ENCODE measurements around the gene ARMH1. TPM values are rescaled to one million over a fixed set of nuclear protein-coding genes. Genes with fewer than 3 reads are reported as not detected.

The ARMH1 gene
- total RNA-seq, 1 experiment from 2014 or later: not detected

GRCh38 chr1:44644806-44645205 is 29.7 kb upstream of the ARMH1 start:
- DNase-seq (ENCODE audit: low spot score): no peak

GRCh38 chr1:44645476-44646244 is 28.9 kb upstream of the ARMH1 start:
- peak; percentile 47 for DNase-seq (ENCODE audit: low spot score)

- peak; percentile 71 for DNase-seq (ENCODE audit: low spot score)
These were observed 28.0 kb upstream of the ARMH1 start for GRCh38 chr1:44646261-44647110.

- DNase-seq (ENCODE audit: low spot score): no peak
These were observed 26.6 kb upstream of the ARMH1 start for GRCh38 chr1:44647896-44648295.

- no peak for DNase-seq (ENCODE audit: low spot score)
These were observed 25.8 kb upstream of the ARMH1 start for GRCh38 chr1:44648529-44649250.

- DNase-seq (ENCODE audit: low spot score): no peak
These were observed 24.7 kb upstream of the ARMH1 start for GRCh38 chr1:44649788-44650158.

GRCh38 chr1:44650159-44650831 is 24.2 kb upstream of the ARMH1 start:
- no peak for DNase-seq (ENCODE audit: low spot score)

- DNase-seq (ENCODE audit: low spot score): no peak
These were observed 23.4 kb upstream of the ARMH1 start for GRCh38 chr1:44651069-44651468.

- peak; percentile 36 for DNase-seq (ENCODE audit: low spot score)
These were observed 21.9 kb upstream of the ARMH1 start for GRCh38 chr1:44652445-44653106.

- DNase-seq (ENCODE audit: low spot score): no peak
These were observed 21.2 kb upstream of the ARMH1 start for GRCh38 chr1:44653107-44653964.

GRCh38 chr1:44654621-44655187 is 19.8 kb upstream of the ARMH1 start:
- DNase-seq (ENCODE audit: low spot score): no peak

- DNase-seq (ENCODE audit: low spot score): no peak
These were observed 18.9 kb upstream of the ARMH1 start for GRCh38 chr1:44655609-44656008.

GRCh38 chr1:44659566-44659965 is 14.9 kb upstream of the ARMH1 start:
- DNase-seq (ENCODE audit: low spot score): no peak

GRCh38 chr1:44660176-44660575 is 14.3 kb upstream of the ARMH1 start:
- peak; percentile 28 for DNase-seq (ENCODE audit: low spot score)

- no peak for DNase-seq (ENCODE audit: low spot score)
These were observed 12.5 kb upstream of the ARMH1 start for GRCh38 chr1:44661781-44662682.

- DNase-seq (ENCODE audit: low spot score): no peak
These were observed 11.9 kb upstream of the ARMH1 start for GRCh38 chr1:44662683-44663030.

- no peak for DNase-seq (ENCODE audit: low spot score)
These were observed 11.1 kb upstream of the ARMH1 start for GRCh38 chr1:44663417-44663816.

GRCh38 chr1:44664730-44665370 is 9.7 kb upstream of the ARMH1 start:
- DNase-seq (ENCODE audit: low spot score): no peak

Data from A172 (cell line).